Left renal pelvis (tissue), 4 donors: ENCODE data around the gene GORASP1. TPM values are rescaled to one million over a fixed set of nuclear protein-coding genes. Genes with fewer than 3 reads are reported as not detected.
A peak's percentile ranks its signal among the peaks of the same experiment; 100 is the strongest.

Source experiments
- DNase-seq, 4 donors: peaks; one replicate each; pipeline ENCODE4 v3.0.0-alpha.2; 2013; ENCODE audit warnings: low read depth in 4 of 4, low spot score in 3 of 4
- polyA plus RNA-seq, 4 donors: library from polyadenylated mRNA; unstranded; fragments of 120-200 nt; gene quantifications; one replicate each; pipeline ENCODE4 v1.2.1, GENCODE V29; 2013; ENCODE audit not compliant: insufficient read length in 4 of 4

The GORASP1 gene
- 10 to 100 TPM; 53.4 to 75.8 (median 58.7) TPM for polyA plus RNA-seq

- peak; percentile 72 to 89 (median 84) for DNase-seq
These were observed at the start of gene GORASP1, which contains the start of gene TTC21A for GRCh38 chr3:39107388-39108199. GORASP1 (minus strand) TSS chr3:39107627; CDS start chr3:39107541, 86 bp downstream. TTC21A (plus strand) TSS chr3:39107680; CDS start chr3:39107838, 158 bp downstream.

DNA sequence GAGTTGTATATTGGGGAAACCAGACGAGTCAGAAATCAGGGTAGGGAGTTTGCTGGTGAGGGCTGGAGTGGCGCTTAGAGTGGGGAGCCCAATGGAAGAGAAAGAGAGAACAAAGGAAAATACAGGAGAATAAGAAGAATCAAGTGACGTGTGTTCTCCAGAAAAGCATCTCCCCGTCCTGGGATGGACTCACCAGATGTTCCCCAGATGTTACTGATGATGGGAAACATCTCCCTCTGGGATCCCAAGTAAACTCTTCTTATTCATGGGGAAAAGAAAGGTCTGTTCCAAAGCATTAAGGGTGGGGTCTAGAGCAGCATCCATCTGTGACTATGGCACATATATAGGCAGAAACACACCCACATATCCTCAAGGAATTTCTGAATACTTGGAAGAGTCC, 49.0 kb upstream of the GORASP1 start:
- DNase-seq = no peak

- no peak for DNase-seq
These were observed 47.0 kb upstream of the GORASP1 start for GRCh38 chr3:39154280-39155021.

- no peak for DNase-seq
These were observed 46.5 kb upstream of the GORASP1 start for GRCh38 chr3:39153977-39154279.

- peak in 1 of 4 donors; percentile 46 for DNase-seq
These were observed 43.6 kb upstream of the GORASP1 start for GRCh38 chr3:39150803-39151631.

- DNase-seq = no peak
These were observed 42.8 kb upstream of the GORASP1 start for GRCh38 chr3:39150148-39150802.

- DNase-seq = no peak
These were observed 42.2 kb upstream of the GORASP1 start for GRCh38 chr3:39149498-39150147.

DNA sequence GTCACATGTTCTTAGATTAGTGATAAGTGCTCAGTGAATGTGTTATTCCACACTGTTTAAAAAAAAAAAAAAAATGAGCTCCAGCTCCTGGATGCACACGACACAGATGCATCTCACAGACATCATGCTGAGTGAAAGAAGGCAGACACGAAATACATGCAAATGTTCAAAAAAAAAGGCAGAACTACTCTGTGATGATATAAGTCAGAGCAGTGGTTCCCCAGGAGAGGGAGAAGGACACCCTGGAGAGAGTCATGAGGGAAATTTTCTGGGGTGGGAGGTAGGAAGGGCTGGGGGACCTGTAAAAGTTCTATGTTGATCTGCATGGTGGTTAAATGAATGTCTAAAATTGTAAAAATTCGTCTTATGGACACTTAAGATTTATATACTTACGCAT, 41.6 kb upstream of the GORASP1 start:
- no peak for DNase-seq

GRCh38 chr3:39148435-39149058, 41.1 kb upstream of the GORASP1 start:
- no peak for DNase-seq

DNA sequence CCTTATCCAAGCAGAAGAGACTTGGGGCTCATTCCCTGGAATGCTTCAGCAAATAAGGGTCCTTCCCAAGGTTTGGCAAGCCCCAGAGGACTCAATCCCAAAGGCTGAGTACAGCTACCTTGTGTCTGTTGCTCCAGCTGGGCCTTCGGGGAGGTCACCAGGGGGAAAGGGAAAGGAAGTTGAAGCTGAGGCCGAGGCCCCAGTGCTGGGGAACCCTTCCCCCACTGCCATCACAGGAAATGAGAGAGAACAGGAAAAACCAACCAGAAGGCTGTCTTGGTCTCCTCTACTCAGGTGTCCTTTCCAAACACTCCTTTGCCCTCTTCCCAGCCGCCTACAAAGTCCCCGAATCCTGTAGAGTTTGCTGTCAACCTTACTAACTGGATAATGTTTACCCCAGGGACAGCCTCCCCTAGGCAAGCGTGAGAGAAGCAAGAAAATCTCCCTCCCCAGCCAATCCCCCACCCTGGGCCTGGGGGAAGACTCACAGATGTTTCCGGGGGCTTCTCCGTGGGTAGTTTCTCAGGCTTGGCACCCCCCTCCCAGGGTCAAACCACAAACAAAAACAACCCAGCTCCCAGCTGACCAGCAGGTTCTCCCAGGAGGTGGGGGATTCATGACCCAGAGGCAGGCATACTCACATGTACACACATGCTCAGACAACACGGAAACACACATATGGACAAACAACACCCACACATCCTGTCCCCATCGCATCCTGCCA, 40.4 kb upstream of the GORASP1 start:
- no peak for DNase-seq

- DNase-seq = no peak
These were observed 39.5 kb upstream of the GORASP1 start for GRCh38 chr3:39146611-39147591.

- no peak for DNase-seq
These were observed 38.7 kb upstream of the GORASP1 start for GRCh38 chr3:39146083-39146501.

GRCh38 chr3:39144748-39145380, 37.4 kb upstream of the GORASP1 start:
- DNase-seq = no peak

- no peak for DNase-seq
These were observed 36.8 kb upstream of the GORASP1 start for GRCh38 chr3:39144095-39144747.

DNA sequence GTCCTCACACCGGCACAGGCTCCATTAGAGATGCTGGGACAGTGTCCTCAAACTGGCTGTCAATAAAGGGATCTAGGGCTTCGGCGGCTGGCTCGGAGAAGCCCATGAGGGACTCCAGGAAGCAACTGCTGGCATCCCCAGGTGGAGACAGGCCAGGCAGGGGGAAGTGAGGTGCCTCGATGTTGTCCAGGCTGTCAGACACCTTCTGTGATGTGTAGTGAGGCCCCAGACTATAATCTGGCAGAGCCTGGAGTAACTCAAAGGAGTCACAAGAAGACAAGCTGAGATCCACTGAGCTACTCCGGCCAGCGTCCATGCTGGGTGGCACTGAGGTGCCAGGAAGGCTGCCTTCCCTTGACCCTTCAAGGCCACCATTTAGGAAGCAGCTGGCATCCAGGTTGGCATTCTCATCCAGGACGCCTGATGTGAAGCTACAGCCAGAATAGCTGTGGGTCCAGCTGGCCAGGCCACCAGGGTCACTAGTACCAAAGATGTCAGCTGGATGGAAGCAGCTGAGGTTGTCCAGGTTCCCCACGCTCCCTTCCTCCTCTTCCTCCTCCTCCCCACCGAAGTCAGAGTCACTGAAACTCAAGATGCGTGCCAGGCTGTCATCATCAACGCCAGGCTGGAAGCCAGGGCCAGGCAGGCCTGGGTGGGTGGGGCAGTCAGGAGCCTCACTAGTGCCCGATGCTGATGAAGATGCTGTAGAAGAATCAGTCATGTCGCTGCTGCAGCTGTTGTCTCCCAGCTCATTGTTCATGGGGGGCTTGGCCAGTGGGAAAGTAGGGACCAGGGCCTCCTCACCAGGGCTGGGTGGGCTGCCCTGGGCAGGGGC, 35.8 kb upstream of the GORASP1 start:
- no peak for DNase-seq

DNA sequence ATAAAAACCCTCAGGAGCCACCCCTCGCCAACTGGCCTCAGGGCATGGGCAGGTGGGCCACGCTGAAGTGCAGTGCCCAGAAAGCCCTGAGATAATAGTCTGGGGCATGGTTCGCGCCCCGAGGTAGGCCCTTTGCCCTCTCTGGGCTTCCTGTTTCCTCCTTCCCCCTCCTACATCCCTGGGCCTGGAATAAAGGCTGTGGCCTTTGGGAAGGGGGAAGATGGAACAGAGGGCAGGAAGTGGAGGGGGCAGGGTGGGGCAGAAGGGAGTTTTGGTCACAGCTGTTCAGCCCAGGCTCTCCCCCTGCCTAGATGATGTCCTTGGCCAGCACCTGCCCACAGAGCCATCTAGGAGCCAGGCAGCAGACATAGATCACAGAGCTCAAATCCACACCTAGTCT, 34.6 kb upstream of the GORASP1 start:
- DNase-seq = no peak
